Astrocyte (in vitro differentiated cells and primary cell): ENCODE measurements around the gene NRSN2. TPM values are rescaled to one million over a fixed set of nuclear protein-coding genes. Genes with fewer than 3 reads are reported as not detected.
A peak's percentile ranks its signal among the peaks of the same experiment; 100 is the strongest.

Source experiments
- DNase-seq: peaks from one replicate; pipeline ENCODE4 v3.0.0-alpha.2; 2010; ENCODE audit warnings: low read depth
- FAIRE-seq: peaks from 2 replicates; lab custom pipeline; 2011; peaks lifted over from hg19 to GRCh38; lab: Jason Lieb, UNC
- H2AFZ ChIP-seq: 2 replicates; pipeline ENCODE4 v1.6.0; 2012; ENCODE audit warnings: low read depth, low read length, inconsistent platforms
- H3K27ac ChIP-seq: 2 replicates; pipeline ENCODE4 v1.5.1; 2011; ENCODE audit warnings: low read depth, low read length, inconsistent platforms
- H3K27me3 ChIP-seq: 2 replicates; pipeline ENCODE4 v1.6.0; 2011; ENCODE audit warnings: low read length, inconsistent platforms; ENCODE audit not compliant: insufficient read depth
- H3K36me3 ChIP-seq: 2 replicates; pipeline ENCODE4 v1.5.1; 2011; ENCODE audit warnings: low read length, inconsistent platforms; ENCODE audit not compliant: insufficient read depth
- H3K4me1 ChIP-seq: 2 replicates; pipeline ENCODE4 v1.5.1; 2011; ENCODE audit warnings: low read length, inconsistent platforms; ENCODE audit not compliant: insufficient read depth
- H3K4me2 ChIP-seq: 2 replicates; pipeline ENCODE4 v1.6.0; 2012; ENCODE audit warnings: low read length, inconsistent platforms
- H3K4me3 ChIP-seq: 2 replicates; pipeline ENCODE4 v1.5.1; 2011; ENCODE audit warnings: low read depth, mild to moderate bottlenecking, low read length, inconsistent platforms; ENCODE audit not compliant: insufficient read depth
- H3K79me2 ChIP-seq: 2 replicates; pipeline ENCODE4 v1.6.0; 2012; ENCODE audit warnings: mild to moderate bottlenecking, low read length, inconsistent platforms; ENCODE audit not compliant: insufficient read depth
- H3K9ac ChIP-seq: 2 replicates; pipeline ENCODE4 v1.6.0; 2012; ENCODE audit warnings: mild to moderate bottlenecking, low read length, inconsistent platforms
- H3K9me3 ChIP-seq: 2 replicates; pipeline ENCODE4 v1.5.1; 2012; ENCODE audit warnings: low read depth, mild to moderate bottlenecking, low read length, inconsistent platforms; ENCODE audit not compliant: insufficient read depth
- H4K20me1 ChIP-seq: 2 replicates; pipeline ENCODE4 v1.6.0; 2012; ENCODE audit warnings: low read length, inconsistent platforms; ENCODE audit not compliant: insufficient read depth
- H3K27ac Mint-ChIP-seq: one replicate; pipeline ENCODE4 v1.8.0; 2021; ENCODE audit warnings: mild to moderate bottlenecking, mixed read lengths; ENCODE audit not compliant: unreplicated experiment
- H3K27me3 Mint-ChIP-seq: one replicate; pipeline ENCODE4 v1.8.0; 2021; ENCODE audit warnings: low read depth, mixed read lengths; ENCODE audit not compliant: unreplicated experiment
- H3K36me3 Mint-ChIP-seq: one replicate; pipeline ENCODE4 v1.8.0; 2021; ENCODE audit warnings: low read depth, mixed read lengths; ENCODE audit not compliant: unreplicated experiment
- H3K4me1 Mint-ChIP-seq: one replicate; pipeline ENCODE4 v1.8.0; 2021; ENCODE audit warnings: low read depth, mixed read lengths; ENCODE audit not compliant: unreplicated experiment
- H3K4me3 Mint-ChIP-seq: one replicate; pipeline ENCODE4 v1.8.0; 2021; ENCODE audit warnings: mild to moderate bottlenecking, moderate library complexity, mixed read lengths; ENCODE audit not compliant: unreplicated experiment
- H3K9me3 Mint-ChIP-seq: one replicate; pipeline ENCODE4 v1.8.0; 2021; ENCODE audit warnings: mild to moderate bottlenecking, mixed read lengths; ENCODE audit not compliant: unreplicated experiment
- CTCF ChIP-seq: IDR thresholded peaks from 2 replicates; pipeline ENCODE4 v1.5.1; 2011; ENCODE audit warnings: low read depth, mild to moderate bottlenecking, inconsistent platforms, low read length, moderate library complexity; ENCODE audit not compliant: insufficient read depth
- EZH2 ChIP-seq: IDR thresholded peaks from 2 replicates; pipeline ENCODE4 v1.6.1; 2012; ENCODE audit warnings: mild to moderate bottlenecking, low read length, inconsistent platforms; ENCODE audit not compliant: insufficient read depth
- total RNA-seq: library from RNA; stranded (reverse); gene quantifications from 2 replicates; pipeline ENCODE4 v1.2.1, GENCODE V29; 2021

NRSN2 gene
- total RNA-seq, 1 donor from 2014 or later = 57.8 TPM

GRCh38 chr20:358891-359555 is 12.1 kb downstream of the NRSN2 start:
- Histone ChIP-seq H3K9ac (no peak overlapping the region), H3K9me3 (no peaks in the 10 kb centered on the region), H2AFZ (no peak overlapping the region), H3K4me2 (no peak overlapping the region), H3K27ac (no peak overlapping the region), H3K36me3 (no peaks in the 10 kb centered on the region), H3K27me3 (no peaks in the 10 kb centered on the region), H4K20me1 (peaks cover 3% of the 10 kb centered on the region), H3K4me1 (peaks cover 8% of the 10 kb centered on the region), H3K79me2 (no peaks in the 10 kb centered on the region), H3K4me3 (no peak overlapping the region)
- Mint-ChIP-seq H3K36me3 (peaks cover 6% of the 10 kb centered on the region), H3K9me3 (no peaks in the 10 kb centered on the region), H3K4me3 (no peak overlapping the region), H3K27me3 (peaks cover 2% of the 10 kb centered on the region), H3K27ac (no peak overlapping the region), H3K4me1 (peaks cover 32% of the 10 kb centered on the region)
- TF ChIP-seq EZH2 = no peak
- no peak for TF ChIP-seq CTCF
- no peak for FAIRE-seq
- DNase-seq = no peak

GRCh38 chr20:361561-361960 is 14.7 kb downstream of the NRSN2 start:
- H3K4me3 Mint-ChIP-seq = no peak overlapping the region
- Histone ChIP-seq H2AFZ (no peak overlapping the region), H3K27me3 (no peaks in the 10 kb centered on the region), H3K9ac (no peak overlapping the region), H4K20me1 (no peaks in the 10 kb centered on the region), H3K4me3 (no peak overlapping the region), H3K9me3 (no peaks in the 10 kb centered on the region), H3K4me1 (peaks cover 14% of the 10 kb centered on the region), H3K36me3 (no peaks in the 10 kb centered on the region), H3K27ac (no peak overlapping the region), H3K4me2 (no peak overlapping the region), H3K79me2 (no peaks in the 10 kb centered on the region)
- no peak for DNase-seq
- H3K36me3 Mint-ChIP-seq = peaks cover 6% of the 10 kb centered on the region
- H3K27me3 Mint-ChIP-seq = peaks cover 2% of the 10 kb centered on the region
- H3K4me1 Mint-ChIP-seq = peaks cover 34% of the 10 kb centered on the region
- TF ChIP-seq CTCF = no peak
- TF ChIP-seq EZH2 = no peak
- H3K27ac Mint-ChIP-seq = peak overlapping the region; percentile 82
- no peak for FAIRE-seq
- H3K9me3 Mint-ChIP-seq = no peaks in the 10 kb centered on the region
